ENCODE measurements around the gene BFAR. TPM values are rescaled to one million over a fixed set of nuclear protein-coding genes. Genes with fewer than 3 reads are reported as not detected.

BFAR gene
- total and polyA plus RNA-seq, 2 of the 8 experiments (the other 6 are each of a cell fraction or from before 2014, with no cell fraction given), result 56.9 to 78.2 TPM

- TF ChIP-seq TBP (IDR thresholded peaks at IDR 0.05; ENCODE audit: low read depth, low read length) (no peak), HDAC2 (IDR thresholded peaks at IDR 0.05; ENCODE audit: borderline replicate concordance in 1 of 2, low read depth in 2 of 2, low read length in 2 of 2) (no peak), RXRA (IDR thresholded peaks at IDR 0.05; ENCODE audit: insufficient read depth, low read depth, low read length) (no peak), CBX8 (IDR thresholded peaks at IDR 0.05; ENCODE audit: borderline replicate concordance, low read depth, low read length) (no peak), E2F6 (IDR thresholded peaks at IDR 0.05) (no peak)
Measured at GRCh38 chr16:14611660-14612059, 21.1 kb upstream of the BFAR start (continued).
